Activated T-cell treated with anti-CD3 and anti-CD28 coated beads for 1 hour (primary cell): ENCODE data around the gene TXK.

Experiments
- DNase-seq: peaks from one replicate; pipeline ENCODE4 v3.0.0-alpha.2; 2020; ENCODE audit warnings: low read depth

TXK gene

GRCh38 chr4:48137846-48138245, 3.8 kb upstream of the TXK start:
- DNase-seq: no peak

- DNase-seq: no peak
Observed at GRCh38 chr4:48133669-48134068, 381 bp downstream of the TXK start.

GRCh38 chr4:48131736-48132135, 2.3 kb downstream of the TXK start:
- no peak for DNase-seq

GRCh38 chr4:48130100-48130499, 4.0 kb downstream of the TXK start:
- DNase-seq: no peak

- DNase-seq: no peak
Observed at GRCh38 chr4:48129307-48130014, 4.6 kb downstream of the TXK start.

GRCh38 chr4:48127682-48128404, 6.2 kb downstream of the TXK start:
- DNase-seq: peak; percentile 56

GRCh38 chr4:48127231-48127630, 6.8 kb downstream of the TXK start:
- DNase-seq: no peak

- DNase-seq: no peak
Observed at GRCh38 chr4:48126621-48127020, 7.4 kb downstream of the TXK start.

GRCh38 chr4:48124870-48125269, 9.2 kb downstream of the TXK start:
- no peak for DNase-seq

GRCh38 chr4:48122756-48123155, 11.3 kb downstream of the TXK start:
- no peak for DNase-seq

GRCh38 chr4:48121180-48121579, 12.9 kb downstream of the TXK start:
- DNase-seq: no peak

- DNase-seq: no peak
Observed at GRCh38 chr4:48120132-48120531, 13.9 kb downstream of the TXK start.

GRCh38 chr4:48119646-48120045, 14.4 kb downstream of the TXK start:
- no peak for DNase-seq

GRCh38 chr4:48118081-48118480, 16.0 kb downstream of the TXK start:
- no peak for DNase-seq

GRCh38 chr4:48116582-48116981, 17.5 kb downstream of the TXK start:
- no peak for DNase-seq

GRCh38 chr4:48114412-48114811, 19.6 kb downstream of the TXK start:
- no peak for DNase-seq

GRCh38 chr4:48112017-48112667, 21.9 kb downstream of the TXK start:
- no peak for DNase-seq

GRCh38 chr4:48110452-48110978, 23.5 kb downstream of the TXK start:
- no peak for DNase-seq

GRCh38 chr4:48109413-48110263, 24.4 kb downstream of the TXK start:
- DNase-seq: no peak

GRCh38 chr4:48108309-48109073, 25.6 kb downstream of the TXK start:
- DNase-seq: no peak

- DNase-seq: no peak
Observed at GRCh38 chr4:48105230-48105629, 28.8 kb downstream of the TXK start.
